ENCODE data around the gene NPBWR2. TPM values are rescaled to one million over a fixed set of nuclear protein-coding genes. Genes with fewer than 3 reads are reported as not detected.
A peak's percentile ranks its signal among the peaks of the same experiment; 100 is the strongest.

The NPBWR2 gene
- total RNA-seq, 1 experiment from 2014 or later: not detected

- H3K4me2 ChIP-seq (ENCODE audit: low read length): peak overlapping the region; percentile 84
- H3K27ac ChIP-seq (ENCODE audit: low read depth, low read length): peak overlapping the region; percentile 76
- H3K9ac ChIP-seq (ENCODE audit: low read length): peak overlapping the region; percentile 78
- BruUV-seq (replicated peaks): TSS peak; percentile 87
- POLR2A ChIA-PET: interaction anchor here (1.0 to 1.3 kb wide), 4 partner anchors 8 to 197 kb away, joined by 4 to 7 read pairs (median 4); partner anchors contain the start of genes PRPF6 and TPD52L2
- no peaks in the 10 kb centered on the region for H3K9me3 ChIP-seq (ENCODE audit: control insufficient read depth in 1 of 2, insufficient read depth in 1 of 2, low read depth in 1 of 2, low read length in 2 of 2)
- H3K4me3 ChIP-seq (replicated peaks in 1 of 2; ENCODE audit: low read depth in 1 of 2, low read length in 2 of 2): peak overlapping the region; percentile 78 to 84
- DNase-seq (ENCODE audit: low read depth, low spot score): no peak
- H4K20me1 ChIP-seq (ENCODE audit: insufficient read depth): no peaks in the 10 kb centered on the region
- H3K36me3 ChIP-seq (ENCODE audit: control insufficient read depth in 1 of 2, insufficient read depth in 2 of 2, low read length in 2 of 2): no peaks in the 10 kb centered on the region
- RAD21 ChIA-PET (ENCODE audit: low non-redundant PET in 1 of 2, low total read pairs in 2 of 2, uncharacterized antibody in 2 of 2, unreplicated experiment in 2 of 2): interaction anchor here in 1 of 2 experiments (1.8 kb wide), 1 partner anchor 24 kb away, joined by 5 read pairs; no protein-coding TSS in a partner anchor
- no peaks in the 10 kb centered on the region for H3K79me2 ChIP-seq (ENCODE audit: insufficient read depth, low read length)
- no peaks in the 10 kb centered on the region for H3K9me2 ChIP-seq (ENCODE audit: insufficient read depth)
- intact Hi-C loops (cut with micrococcal nuclease): no loop called here
- ATAC-seq: no peak
- H3K27me3 ChIP-seq (ENCODE audit: insufficient read depth, low read length): no peaks in the 10 kb centered on the region
- H3K4me1 ChIP-seq (ENCODE audit: control insufficient read depth in 1 of 2, insufficient read depth in 2 of 2, low read length in 2 of 2): peaks cover 38 to 59% of the 10 kb centered on the region in 2 experiments
- TF ChIP-seq FOSL1 (IDR thresholded peaks at IDR 0.05; ENCODE audit: low read depth) (no peak), EGR1 (IDR thresholded peaks at IDR 0.05; ENCODE audit: low read depth) (no peak), CBX3 (IDR thresholded peaks at IDR 0.05; ENCODE audit: low read depth) (no peak), YY1 (IDR thresholded peaks at IDR 0.05; ENCODE audit: extremely low read depth, insufficient replicate concordance, low read depth, low read length) (no peak)
- H2AFZ ChIP-seq (ENCODE audit: low read depth, low read length, poor library complexity, severe bottlenecking): no peak overlapping the region
- CTCF ChIA-PET: interaction anchor here (1.0 to 1.5 kb wide), 4 partner anchors 8 to 197 kb away, joined by 3 to 8 read pairs (median 4); partner anchors contain the start of gene TPD52L2
Observed at GRCh38 chr20:64062276-64062595, 45.1 kb downstream of the NPBWR2 start.

GRCh38 chr20:64058536-64058935, 48.8 kb downstream of the NPBWR2 start:
- RAD21 ChIA-PET (ENCODE audit: low non-redundant PET in 1 of 2, low total read pairs in 2 of 2, uncharacterized antibody in 2 of 2, unreplicated experiment in 2 of 2): no interaction called here
- no peak overlapping the region for H3K27ac ChIP-seq (ENCODE audit: low read depth, low read length)

More at GRCh38 chr20:64058536-64058935, 48.8 kb downstream of the NPBWR2 start:
- no peaks in the 10 kb centered on the region for H3K79me2 ChIP-seq (ENCODE audit: insufficient read depth, low read length)
- POLR2A ChIA-PET: no interaction called here
- DNase-seq (ENCODE audit: low read depth, low spot score): no peak
- TF ChIP-seq, protein P1, sequence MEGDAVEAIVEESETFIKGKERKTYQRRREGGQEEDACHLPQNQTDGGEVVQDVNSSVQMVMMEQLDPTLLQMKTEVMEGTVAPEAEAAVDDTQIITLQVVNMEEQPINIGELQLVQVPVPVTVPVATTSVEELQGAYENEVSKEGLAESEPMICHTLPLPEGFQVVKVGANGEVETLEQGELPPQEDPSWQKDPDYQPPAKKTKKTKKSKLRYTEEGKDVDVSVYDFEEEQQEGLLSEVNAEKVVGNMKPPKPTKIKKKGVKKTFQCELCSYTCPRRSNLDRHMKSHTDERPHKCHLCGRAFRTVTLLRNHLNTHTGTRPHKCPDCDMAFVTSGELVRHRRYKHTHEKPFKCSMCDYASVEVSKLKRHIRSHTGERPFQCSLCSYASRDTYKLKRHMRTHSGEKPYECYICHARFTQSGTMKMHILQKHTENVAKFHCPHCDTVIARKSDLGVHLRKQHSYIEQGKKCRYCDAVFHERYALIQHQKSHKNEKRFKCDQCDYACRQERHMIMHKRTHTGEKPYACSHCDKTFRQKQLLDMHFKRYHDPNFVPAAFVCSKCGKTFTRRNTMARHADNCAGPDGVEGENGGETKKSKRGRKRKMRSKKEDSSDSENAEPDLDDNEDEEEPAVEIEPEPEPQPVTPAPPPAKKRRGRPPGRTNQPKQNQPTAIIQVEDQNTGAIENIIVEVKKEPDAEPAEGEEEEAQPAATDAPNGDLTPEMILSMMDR (IDR thresholded peaks at IDR 0.05 in 2 of 3, conservative IDR thresholded peaks at IDR 0.05 in 1 of 3; ENCODE audit: borderline replicate concordance in 1 of 3, insufficient read depth in 1 of 3, low read depth in 2 of 3, low read length in 2 of 3): no peak
- TF ChIP-seq ZNF274 (IDR thresholded peaks at IDR 0.05; ENCODE audit: low read depth, low read length): no peak
- TF ChIP-seq TCF7L2 (IDR thresholded peaks at IDR 0.05; ENCODE audit: borderline replicate concordance, extremely low read depth, insufficient read depth, insufficient read length): no peak
- TF ChIP-seq POLR2AphosphoS5 (IDR thresholded peaks at IDR 0.05; ENCODE audit: low read depth, low read length): no peak
- TF ChIP-seq EGR1 (IDR thresholded peaks at IDR 0.05; ENCODE audit: low read depth): no peak
- no peak for TF ChIP-seq POLR2A (IDR thresholded peaks at IDR 0.05; ENCODE audit: borderline replicate concordance, extremely low read depth, insufficient read depth, insufficient read length)
- TF ChIP-seq, protein P2, sequence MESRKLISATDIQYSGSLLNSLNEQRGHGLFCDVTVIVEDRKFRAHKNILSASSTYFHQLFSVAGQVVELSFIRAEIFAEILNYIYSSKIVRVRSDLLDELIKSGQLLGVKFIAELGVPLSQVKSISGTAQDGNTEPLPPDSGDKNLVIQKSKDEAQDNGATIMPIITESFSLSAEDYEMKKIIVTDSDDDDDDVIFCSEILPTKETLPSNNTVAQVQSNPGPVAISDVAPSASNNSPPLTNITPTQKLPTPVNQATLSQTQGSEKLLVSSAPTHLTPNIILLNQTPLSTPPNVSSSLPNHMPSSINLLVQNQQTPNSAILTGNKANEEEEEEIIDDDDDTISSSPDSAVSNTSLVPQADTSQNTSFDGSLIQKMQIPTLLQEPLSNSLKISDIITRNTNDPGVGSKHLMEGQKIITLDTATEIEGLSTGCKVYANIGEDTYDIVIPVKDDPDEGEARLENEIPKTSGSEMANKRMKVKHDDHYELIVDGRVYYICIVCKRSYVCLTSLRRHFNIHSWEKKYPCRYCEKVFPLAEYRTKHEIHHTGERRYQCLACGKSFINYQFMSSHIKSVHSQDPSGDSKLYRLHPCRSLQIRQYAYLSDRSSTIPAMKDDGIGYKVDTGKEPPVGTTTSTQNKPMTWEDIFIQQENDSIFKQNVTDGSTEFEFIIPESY (IDR thresholded peaks at IDR 0.05; ENCODE audit: extremely low read depth, insufficient replicate concordance, low read length): no peak
- TF ChIP-seq ZFX (IDR thresholded peaks at IDR 0.05): no peak
- TF ChIP-seq EZH2 (IDR thresholded peaks at IDR 0.05): no peak
- TF ChIP-seq CBX3 (IDR thresholded peaks at IDR 0.05; ENCODE audit: low read depth): no peak
- H3K4me1 ChIP-seq (ENCODE audit: control insufficient read depth in 1 of 2, insufficient read depth in 2 of 2, low read length in 2 of 2): peaks cover 12 to 45% of the 10 kb centered on the region in 2 experiments; a peak in 3 of 4 replicates
- H3K4me2 ChIP-seq (ENCODE audit: low read length): no peak overlapping the region
- CTCF ChIA-PET: interaction anchor here (1.4 kb wide), 1 partner anchor 521 kb away, joined by 8 read pairs; the partner anchor contains the start of gene PTK6
- no peaks in the 10 kb centered on the region for H3K36me3 ChIP-seq (ENCODE audit: control insufficient read depth in 1 of 2, insufficient read depth in 2 of 2, low read length in 2 of 2)
- no peak for ATAC-seq
- BruUV-seq (replicated peaks): no TSS peak
- H3K9me2 ChIP-seq (ENCODE audit: insufficient read depth): no peaks in the 10 kb centered on the region
- intact Hi-C loops (cut with micrococcal nuclease): loop anchor here (10.0 kb wide), 1 partner anchor 354 kb away; the partner anchor contains the start of genes ARFRP1 and ZGPAT
- no peak overlapping the region for H2AFZ ChIP-seq (ENCODE audit: low read depth, low read length, poor library complexity, severe bottlenecking)
- no peak overlapping the region for H3K9ac ChIP-seq (ENCODE audit: low read length)
- H4K20me1 ChIP-seq (ENCODE audit: insufficient read depth): no peaks in the 10 kb centered on the region
- no peaks in the 10 kb centered on the region for H3K27me3 ChIP-seq (ENCODE audit: insufficient read depth, low read length)
- no peak overlapping the region for H3K4me3 ChIP-seq (replicated peaks in 1 of 2; ENCODE audit: low read depth in 1 of 2, low read length in 2 of 2)
- no peaks in the 10 kb centered on the region for H3K9me3 ChIP-seq (ENCODE audit: control insufficient read depth in 1 of 2, insufficient read depth in 1 of 2, low read depth in 1 of 2, low read length in 2 of 2)
